NK-92 treated with Interleukin-12 subunit alpha and Interleukin-12 subunit beta, amount 100 ng/mL, for 24 hours (cell line): ENCODE results near the gene KRT82.
"Not testable (repeated sequence)": the region's sequence is repeated elsewhere in the genome, so short reads cannot be mapped to it uniquely, and the experiment has no call there.

Experiments
- DNase-seq: peaks from one replicate; lab custom pipeline; 2025; lab: John Stamatoyannopoulos, UW

KRT82 gene

GRCh38 chr12:52360106-52360662 lies 46.0 kb downstream of the KRT82 start:
- DNase-seq = no peak

- DNase-seq = no peak
Measured at GRCh38 chr12:52359621-52360061, 46.5 kb downstream of the KRT82 start.

GRCh38 chr12:52358575-52359350 lies 47.4 kb downstream of the KRT82 start:
- DNase-seq = peak; percentile 24

- no peak for DNase-seq
Measured at GRCh38 chr12:52356762-52357580, 49.2 kb downstream of the KRT82 start.

- no peak for DNase-seq
Measured at GRCh38 chr12:52356031-52356761, 49.9 kb downstream of the KRT82 start.

- DNase-seq = no peak
Measured at GRCh38 chr12:52355176-52355575, 51.0 kb downstream of the KRT82 start.

GRCh38 chr12:52354200-52354599 lies 51.9 kb downstream of the KRT82 start:
- DNase-seq = no peak

GRCh38 chr12:52353766-52354165 lies 52.4 kb downstream of the KRT82 start:
- DNase-seq = no peak

GRCh38 chr12:52352951-52353350 lies 53.2 kb downstream of the KRT82 start:
- no peak for DNase-seq

GRCh38 chr12:52351196-52352059 lies 54.7 kb downstream of the KRT82 start:
- peak; percentile 67 for DNase-seq

GRCh38 chr12:52350786-52351185 lies 55.3 kb downstream of the KRT82 start:
- no peak for DNase-seq

GRCh38 chr12:52350021-52350620 lies 56.0 kb downstream of the KRT82 start:
- no peak for DNase-seq

GRCh38 chr12:52349196-52349595 lies 56.9 kb downstream of the KRT82 start:
- no peak for DNase-seq

GRCh38 chr12:52347551-52348510 lies 58.3 kb downstream of the KRT82 start:
- no peak for DNase-seq

GRCh38 chr12:52347016-52347415 lies 59.1 kb downstream of the KRT82 start:
- no peak for DNase-seq

- DNase-seq = no peak
Measured at GRCh38 chr12:52346593-52346992, 59.5 kb downstream of the KRT82 start.

- DNase-seq = not testable (repeated sequence)
Measured at GRCh38 chr12:52345041-52345440, 61.1 kb downstream of the KRT82 start.

- DNase-seq = no peak
Measured at GRCh38 chr12:52344111-52344510, 62.0 kb downstream of the KRT82 start.
